Activated T-helper 9 cell treated with anti-CD3 and anti-CD28 coated beads, Interleukin-2, amount 50 U/mL, for 16 hours (primary cell): ENCODE data around the gene ARHGAP6.

ENCODE experiments used
- DNase-seq: peaks from one replicate; pipeline ENCODE4 v3.0.0-alpha.2; 2020; ENCODE audit warnings: low read depth

The ARHGAP6 gene

DNA sequence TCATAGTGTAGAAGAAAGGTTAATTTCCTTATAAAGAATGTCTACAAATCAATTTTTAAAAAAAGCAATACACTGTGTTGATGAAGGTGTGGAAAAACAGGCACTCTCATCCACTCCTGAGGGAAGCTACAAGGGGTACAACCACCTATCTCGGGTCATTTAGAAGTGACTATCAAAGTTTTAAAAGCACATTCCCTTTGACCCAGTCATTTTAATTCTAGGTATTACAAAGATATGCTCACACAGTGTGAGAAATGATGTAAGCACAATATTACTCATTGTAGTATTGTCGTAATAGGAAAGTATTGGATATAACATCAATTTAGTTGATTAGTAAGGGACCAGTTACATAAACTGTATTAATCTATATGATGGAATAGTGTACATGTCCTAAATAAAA lies 562.0 kb downstream of the ARHGAP6 start:
- no peak for DNase-seq

DNA sequence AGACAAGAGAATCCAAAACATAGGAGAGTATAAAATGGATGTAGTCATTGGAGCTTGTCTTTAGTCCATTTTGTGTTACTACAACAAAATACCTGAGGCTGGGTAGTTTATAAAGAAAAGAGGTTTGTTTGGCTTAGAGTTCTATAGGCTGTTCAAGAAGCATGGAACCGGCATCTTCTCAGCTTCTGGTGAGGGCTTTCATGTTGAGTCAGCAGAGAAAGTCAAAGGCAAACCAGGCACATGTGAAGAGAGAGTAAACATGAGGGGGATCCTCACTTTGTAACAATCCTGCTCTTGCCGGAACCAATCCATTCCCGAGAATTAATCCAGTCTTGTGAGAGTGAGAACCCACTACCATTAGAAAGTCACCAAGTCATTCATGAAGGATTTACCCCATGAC lies 562.7 kb downstream of the ARHGAP6 start:
- DNase-seq: no peak

DNA sequence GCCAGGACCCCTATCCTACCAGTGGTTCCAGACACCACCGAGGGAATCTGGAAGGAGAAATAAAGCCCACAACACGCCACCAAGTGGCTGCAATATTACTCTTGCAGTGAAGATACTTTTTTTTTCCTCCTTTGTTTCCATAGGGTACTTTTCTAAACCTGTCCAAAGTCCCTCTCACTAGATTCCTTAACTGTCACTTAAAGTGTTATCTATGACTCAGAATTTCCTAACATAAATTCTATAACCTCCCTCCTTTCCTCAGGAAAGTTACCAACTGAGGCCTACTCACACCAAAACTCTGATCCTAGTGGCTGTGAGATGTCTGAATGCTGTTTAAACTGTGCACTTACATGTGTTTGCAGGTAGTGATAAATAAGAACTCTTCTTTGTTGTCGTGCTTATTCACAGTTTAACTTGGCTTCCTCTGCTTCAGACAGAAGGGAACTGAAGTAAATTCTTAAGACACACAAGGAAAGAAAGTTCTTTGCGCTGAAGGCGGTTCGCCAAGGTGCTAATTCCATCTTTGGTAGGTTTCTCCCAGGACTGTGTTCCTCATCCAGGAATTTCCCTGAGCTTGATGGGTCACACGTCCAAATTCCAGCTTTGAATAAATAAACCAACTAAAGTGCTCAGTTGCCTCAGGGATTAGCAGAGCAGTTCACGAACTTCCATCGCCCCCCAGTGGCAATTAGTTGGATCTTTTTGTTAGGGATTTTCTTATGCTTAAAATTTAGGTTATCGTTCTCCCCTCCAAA lies 565.3 kb downstream of the ARHGAP6 start:
- no peak for DNase-seq

DNA sequence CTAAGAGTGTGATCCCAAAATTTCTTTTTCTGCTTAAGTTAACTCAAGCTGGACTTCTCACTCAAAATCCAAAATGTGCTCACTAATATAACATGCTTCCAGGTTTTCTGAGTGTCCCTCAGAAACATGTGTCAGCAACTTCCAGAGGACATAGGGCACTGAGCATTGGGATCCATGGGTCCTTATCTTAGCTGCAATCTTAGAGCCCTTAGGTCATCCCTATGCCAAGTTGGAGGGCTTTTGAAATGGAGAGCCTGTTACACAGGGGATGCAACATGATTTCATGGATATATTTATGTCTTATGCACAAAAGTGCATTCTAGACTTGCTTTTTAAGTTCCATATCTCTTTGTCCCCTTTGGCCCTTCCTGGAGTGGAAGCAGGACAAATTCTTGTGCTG lies 566.3 kb downstream of the ARHGAP6 start:
- no peak for DNase-seq

DNA sequence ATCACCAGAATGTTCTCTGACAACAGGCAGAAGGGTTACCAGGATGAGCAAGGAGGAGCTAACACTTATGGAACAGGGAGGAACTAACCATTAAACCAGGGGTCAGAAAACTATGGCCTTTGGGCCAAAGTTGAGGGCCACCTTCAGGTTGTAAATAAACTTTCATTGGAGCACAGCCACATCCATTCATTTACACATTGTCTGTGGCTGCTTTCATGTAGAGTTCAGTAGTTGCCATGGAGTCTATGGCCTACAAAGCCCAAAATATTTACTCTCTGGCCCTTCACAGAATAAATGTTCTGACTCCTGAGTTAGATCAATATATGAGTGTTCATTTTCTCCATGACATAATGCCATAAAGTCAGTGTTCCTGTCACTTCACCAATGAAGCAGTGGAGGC lies 567.8 kb downstream of the ARHGAP6 start:
- no peak for DNase-seq

DNA sequence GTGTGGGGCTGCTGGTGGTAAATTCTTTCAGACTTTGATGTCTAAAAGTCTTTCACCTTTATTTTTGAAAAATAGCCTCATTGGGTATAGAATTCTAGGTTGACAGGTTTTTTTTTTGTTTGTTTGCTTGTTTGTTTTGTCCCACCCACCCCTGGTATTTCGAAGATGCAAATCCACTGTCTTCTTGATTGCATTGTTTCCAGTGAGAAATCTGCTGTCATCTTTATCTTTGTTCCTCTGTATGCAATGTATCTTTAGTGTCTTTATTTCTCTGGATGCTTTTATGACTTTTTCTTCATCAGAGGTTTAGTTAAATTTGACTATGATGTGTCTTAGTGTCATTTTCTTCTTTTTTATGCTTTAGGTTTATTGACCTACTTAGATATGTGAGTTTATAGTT lies 575.9 kb downstream of the ARHGAP6 start:
- no peak for DNase-seq
